ENCODE data around the gene HMGA1.

The HMGA1 gene

GRCh38 chr6:34246249-34246562, 9.5 kb downstream of the HMGA1 start:
- ChIA-PET CTCF (no interaction called here), POLR2A (ENCODE audit: low non-redundant PET) (no interaction called here)
- no peak for DNase-seq (ENCODE audit: low spot score)
- no peak for TF ChIP-seq CTCF (conservative IDR thresholded peaks at IDR 0.05; ENCODE audit: low read depth)
- peak overlapping the region; percentile 87 for H3K27ac ChIP-seq

GRCh38 chr6:34246563-34247391, 10.1 kb downstream of the HMGA1 start:
- TF ChIP-seq CTCF (conservative IDR thresholded peaks at IDR 0.05; ENCODE audit: low read depth), result peak; percentile 36; the same call in 1 of the 2 replicates
- peak overlapping the region; percentile 87 for H3K27ac ChIP-seq
- POLR2A ChIA-PET (ENCODE audit: low non-redundant PET), result no interaction called here
- CTCF ChIA-PET, result interaction anchor here (0.6 to 1.1 kb wide), 3 partner anchors 9 to 630 kb away, joined by 3 to 5 read pairs (median 4); no protein-coding TSS in a partner anchor
- no peak for DNase-seq (ENCODE audit: low spot score)

GRCh38 chr6:34247481-34248197, 11.0 kb downstream of the HMGA1 start:
- CTCF ChIA-PET, result interaction anchor here (0.6 to 1.6 kb wide), 4 partner anchors 9 to 629 kb away, joined by 3 to 10 read pairs (median 5); no protein-coding TSS in a partner anchor
- H3K27ac ChIP-seq, result peak overlapping the region; percentile 87

GRCh38 chr6:34248198-34248726, 11.6 kb downstream of the HMGA1 start:
- ChIA-PET CTCF (interaction anchor here (0.6 to 1.6 kb wide), 4 partner anchors 9 to 628 kb away, joined by 3 to 10 read pairs (median 4); no protein-coding TSS in a partner anchor), POLR2A (ENCODE audit: low non-redundant PET) (interaction anchor here (1.0 kb wide), 1 partner anchor 11 kb away, joined by 3 read pairs; the partner anchor contains the start of gene HMGA1)
- no peak for TF ChIP-seq CTCF (conservative IDR thresholded peaks at IDR 0.05; ENCODE audit: low read depth)
- peak overlapping the region; percentile 87 for H3K27ac ChIP-seq
- no peak for DNase-seq (ENCODE audit: low spot score)

More at GRCh38 chr6:34247481-34248197, 11.0 kb downstream of the HMGA1 start:
- TF ChIP-seq CTCF (conservative IDR thresholded peaks at IDR 0.05; ENCODE audit: low read depth), result no peak
- DNase-seq (ENCODE audit: low spot score), result no peak
- POLR2A ChIA-PET (ENCODE audit: low non-redundant PET), result interaction anchor here (0.5 to 1.0 kb wide), 2 partner anchors 11 to 81 kb away, joined by 3 read pairs; partner anchors contain the start of gene HMGA1

- peak; percentile 95 for TF ChIP-seq CTCF (conservative IDR thresholded peaks at IDR 0.05; ENCODE audit: low read depth)
- ChIA-PET POLR2A (ENCODE audit: low non-redundant PET) (interaction anchor here (0.7 to 1.0 kb wide), 2 partner anchors 64 to 167 kb away, joined by 3 read pairs; no protein-coding TSS in a partner anchor), CTCF (interaction anchor here (0.6 to 2.7 kb wide), 13 partner anchors 8 to 935 kb away, joined by 3 to 29 read pairs (median 5); partner anchors contain the start of gene HMGA1)
- DNase-seq (ENCODE audit: low spot score), result peak; percentile 93
- H3K27ac ChIP-seq, result peak within 1 kb of the TSS; percentile 87
Measured at GRCh38 chr6:34248727-34249468, 12.2 kb downstream of the HMGA1 start, which contains the start of gene SMIM29. Gene SMIM29, minus strand, starts transcription at chr6:34249006. Its CDS starts 1,215 bp downstream, at chr6:34247791.
